HL-60 (cell line): Measurements from ENCODE around the gene C6orf163.

Experiments
- CTCF ChIP-seq: IDR thresholded peaks from one replicate; pipeline ENCODE4 v1.5.1; 2011; ENCODE audit warnings: low read length, control low read depth, inconsistent platforms; ENCODE audit not compliant: insufficient read depth
- GABPA ChIP-seq: IDR thresholded peaks from 2 replicates; pipeline ENCODE4 v1.6.1; 2012; ENCODE audit warnings: low read depth
- POLR2AphosphoS5 ChIP-seq: IDR thresholded peaks from 2 replicates; pipeline ENCODE4 v1.6.1; 2012; ENCODE audit warnings: low read depth
- REST ChIP-seq: IDR thresholded peaks from 2 replicates; pipeline ENCODE4 v1.6.1; 2012; ENCODE audit warnings: low read depth; ENCODE audit not compliant: insufficient replicate concordance
- SPI1 ChIP-seq: IDR thresholded peaks from 2 replicates; pipeline ENCODE4 v1.6.1; 2012; ENCODE audit warnings: low read depth, mild to moderate bottlenecking, borderline replicate concordance

DNA sequence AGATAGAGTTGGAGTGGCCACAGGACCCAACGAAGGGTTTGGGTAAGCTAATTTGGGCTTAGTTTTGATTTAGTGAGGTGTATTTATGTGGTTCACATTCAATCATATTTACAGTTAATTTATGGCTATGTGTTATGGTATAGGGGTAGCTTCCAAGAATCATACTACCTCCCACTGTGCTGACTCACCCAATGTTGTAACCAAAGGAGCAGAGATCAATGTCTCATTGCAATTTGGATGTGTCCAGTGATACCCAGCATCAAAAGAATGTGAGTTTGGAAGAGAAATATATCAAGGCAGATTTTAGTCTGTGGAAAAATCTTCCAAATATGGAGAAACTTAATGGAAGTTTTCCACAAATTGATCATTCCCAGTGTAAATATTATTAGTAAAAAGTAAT is 47.5 kb upstream of the C6orf163 start:
- TF ChIP-seq CTCF (no peak), POLR2AphosphoS5 (no peak), REST (no peak), GABPA (no peak), SPI1 (no peak)
